Frontal cortex (tissue), 4 donors: ENCODE data around the gene HCN2. TPM values are rescaled to one million over a fixed set of nuclear protein-coding genes. Genes with fewer than 3 reads are reported as not detected.

Experiments used
- DNase-seq, 2 donors: peaks; one replicate each; pipeline ENCODE4 v3.0.0; 2012; ENCODE audit warnings: low spot score in 2 of 2
- FAIRE-seq: peaks from 2 replicates; lab custom pipeline; 2012; peaks lifted over from hg19 to GRCh38; lab: Jason Lieb, UNC
- total RNA-seq: library from RNA; depleted of rRNA; stranded (reverse); fragments of >200 nt; gene quantifications from one replicate; pipeline ENCODE4 v1.2.3, GENCODE V29; 2014
- donor health status: control.
- donor health status: control.
- donor health status: control.

Gene HCN2
- total RNA-seq, 1 donor from 2014 or later, result 6.1 TPM

GRCh38 chr19:648904-649801 is 59.5 kb downstream of the HCN2 start:
- FAIRE-seq (no peak), DNase-seq (no peak)

GRCh38 chr19:650121-650520 is 60.4 kb downstream of the HCN2 start:
- no peak for DNase-seq
- FAIRE-seq, result no peak

- no peak for DNase-seq
- no peak for FAIRE-seq
Observed at GRCh38 chr19:651114-651818, 61.6 kb downstream of the HCN2 start.

GRCh38 chr19:651991-652390 is 62.3 kb downstream of the HCN2 start:
- FAIRE-seq, result no peak
- no peak for DNase-seq

GRCh38 chr19:652467-653389 is 63.0 kb downstream of the HCN2 start:
- DNase-seq, result no peak
- FAIRE-seq, result no peak

GRCh38 chr19:653425-653824 is 63.7 kb downstream of the HCN2 start:
- DNase-seq (no peak), FAIRE-seq (no peak)

- FAIRE-seq, result no peak
Observed at GRCh38 chr19:655691-656090, 66.0 kb downstream of the HCN2 start.

GRCh38 chr19:656751-657559 is 67.3 kb downstream of the HCN2 start:
- FAIRE-seq (no peak), DNase-seq (no peak)

More at GRCh38 chr19:655691-656090, 66.0 kb downstream of the HCN2 start:
- DNase-seq, result no peak

GRCh38 chr19:657611-658010 is 67.9 kb downstream of the HCN2 start:
- DNase-seq (no peak), FAIRE-seq (no peak)

GRCh38 chr19:658059-658839 is 68.6 kb downstream of the HCN2 start:
- no peak for DNase-seq
- FAIRE-seq, result no peak

GRCh38 chr19:658916-659839 is 69.5 kb downstream of the HCN2 start:
- FAIRE-seq (no peak), DNase-seq (no peak)

- FAIRE-seq, result no peak
Observed at GRCh38 chr19:660793-661426, 71.2 kb downstream of the HCN2 start.

GRCh38 chr19:661427-662196 is 71.9 kb downstream of the HCN2 start:
- DNase-seq (no peak), FAIRE-seq (no peak)

More at GRCh38 chr19:660793-661426, 71.2 kb downstream of the HCN2 start:
- no peak for DNase-seq

- FAIRE-seq, result no peak
- DNase-seq, result no peak
Observed at GRCh38 chr19:662207-662961, 72.7 kb downstream of the HCN2 start.

GRCh38 chr19:662962-663681 is 73.4 kb downstream of the HCN2 start, which contains the start of gene RNF126:
Gene RNF126, minus strand, starts transcription at chr19:663214. Its CDS starts 93 bp downstream, at chr19:663121.
- FAIRE-seq, result no peak
- peak; percentile 99 for DNase-seq
